C4-2B (cell line): ENCODE results near the gene AUTS2.

Experiments used
- CTCF ChIP-seq: fragments of 450-650 bp; conservative IDR thresholded peaks from 2 replicates; pipeline ENCODE4 v1.5.1; 2017; ENCODE audit warnings: mild to moderate bottlenecking
- ZFX ChIP-seq: fragments of 450-650 bp; IDR thresholded peaks from 2 replicates; pipeline ENCODE4 v1.6.1; 2017

DNA sequence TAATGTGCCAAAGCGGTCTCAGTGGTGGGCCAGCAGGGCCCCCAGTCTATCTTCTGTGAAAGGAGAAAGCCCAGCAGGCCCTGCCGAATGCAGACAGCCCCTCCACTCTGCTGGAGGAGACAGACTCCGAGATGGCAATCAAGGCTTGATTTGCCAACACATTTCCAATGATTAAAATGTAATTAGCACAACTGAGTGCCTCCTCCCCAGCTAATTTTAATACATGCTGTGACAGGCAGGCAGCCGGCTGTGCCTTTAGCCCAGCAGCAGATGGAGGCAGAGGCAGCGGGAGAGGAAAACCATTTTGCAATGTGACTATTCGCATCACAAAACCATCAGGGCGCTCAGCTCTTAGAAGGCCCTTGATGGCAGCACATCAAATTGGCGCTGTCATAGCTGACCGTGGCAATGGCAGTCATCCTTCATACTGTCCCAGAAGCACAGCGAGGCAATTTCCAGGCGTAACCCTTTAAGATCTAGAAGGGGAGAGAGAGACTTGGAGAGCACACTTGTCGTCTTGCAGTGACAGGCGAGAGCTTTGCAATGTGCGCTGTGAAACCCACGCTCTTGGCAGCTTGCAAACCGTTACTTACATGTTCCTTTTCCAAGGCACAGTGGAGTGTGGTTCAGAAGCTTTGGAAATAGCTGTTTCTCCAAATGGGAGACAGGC, 818.8 kb downstream of the AUTS2 start:
- no peak for TF ChIP-seq CTCF
- TF ChIP-seq ZFX: no peak
